Measurements from ENCODE around the gene RNF207. TPM values are rescaled to one million over a fixed set of nuclear protein-coding genes. Genes with fewer than 3 reads are reported as not detected.

Gene RNF207
- polyA plus RNA-seq, 1 experiment = 17.9 TPM

GRCh38 chr1:6239950-6240768 is 34.2 kb downstream of the RNF207 start:
- no peak for TF ChIP-seq CTCF (IDR thresholded peaks at IDR 0.05; ENCODE audit: insufficient read depth, low read depth, low read length)
- no peak overlapping the region for H3K4me3 ChIP-seq (ENCODE audit: low read depth, low read length)
- H3K36me3 ChIP-seq (ENCODE audit: control insufficient read depth, insufficient read depth, low read length) = no peaks in the 10 kb centered on the region
- ChIA-PET CTCF (interaction anchor here (1.0 to 1.7 kb wide), 4 partner anchors 20 to 198 kb away, joined by 3 to 6 read pairs (median 3); no protein-coding TSS in a partner anchor), POLR2A (no interaction called here)
- DNase-seq (ENCODE audit: low read depth) = no peak
- H3K27me3 ChIP-seq (ENCODE audit: control insufficient read depth, insufficient read depth, low read length) = peaks cover 29% of the 10 kb centered on the region

GRCh38 chr1:6241107-6241886 is 35.4 kb downstream of the RNF207 start:
- DNase-seq (ENCODE audit: low read depth) = no peak
- no peak for TF ChIP-seq CTCF (IDR thresholded peaks at IDR 0.05; ENCODE audit: insufficient read depth, low read depth, low read length)
- Histone ChIP-seq H3K27me3 (ENCODE audit: control insufficient read depth, insufficient read depth, low read length) (peaks cover 29% of the 10 kb centered on the region), H3K36me3 (ENCODE audit: control insufficient read depth, insufficient read depth, low read length) (no peaks in the 10 kb centered on the region), H3K4me3 (ENCODE audit: low read depth, low read length) (no peak overlapping the region)
- CTCF ChIA-PET = interaction anchor here (1.2 to 2.4 kb wide), 5 partner anchors 102 to 199 kb away, joined by 3 to 11 read pairs (median 8); no protein-coding TSS in a partner anchor
- POLR2A ChIA-PET = no interaction called here

GRCh38 chr1:6241887-6242740 is 36.2 kb downstream of the RNF207 start:
- no peak for TF ChIP-seq CTCF (IDR thresholded peaks at IDR 0.05; ENCODE audit: insufficient read depth, low read depth, low read length)
- Histone ChIP-seq H3K4me3 (ENCODE audit: low read depth, low read length) (no peak overlapping the region), H3K27me3 (ENCODE audit: control insufficient read depth, insufficient read depth, low read length) (peaks cover 29% of the 10 kb centered on the region), H3K36me3 (ENCODE audit: control insufficient read depth, insufficient read depth, low read length) (no peaks in the 10 kb centered on the region)
- DNase-seq (ENCODE audit: low read depth) = no peak
- POLR2A ChIA-PET = no interaction called here
- CTCF ChIA-PET = interaction anchor here (1.0 to 2.4 kb wide), 5 partner anchors 102 to 208 kb away, joined by 3 to 11 read pairs (median 8); no protein-coding TSS in a partner anchor

GRCh38 chr1:6243053-6243834 is 37.3 kb downstream of the RNF207 start:
- ChIA-PET CTCF (interaction anchor here (1.0 to 2.4 kb wide), 6 partner anchors 37 to 209 kb away, joined by 3 to 11 read pairs (median 8); partner anchors contain the start of gene RNF207), POLR2A (no interaction called here)
- no peaks in the 10 kb centered on the region for H3K36me3 ChIP-seq (ENCODE audit: control insufficient read depth, insufficient read depth, low read length)
- H3K4me3 ChIP-seq (ENCODE audit: low read depth, low read length) = no peak overlapping the region
- no peak for TF ChIP-seq CTCF (IDR thresholded peaks at IDR 0.05; ENCODE audit: insufficient read depth, low read depth, low read length)
- peaks cover 29% of the 10 kb centered on the region for H3K27me3 ChIP-seq (ENCODE audit: control insufficient read depth, insufficient read depth, low read length)
- no peak for DNase-seq (ENCODE audit: low read depth)
